IPS-18c (cell line): Measurements from ENCODE around the gene RHEB.

Source experiments
- H3K4me3 ChIP-seq: 2 replicates; pipeline ENCODE4 v1.7.0; 2013; ENCODE audit warnings: low read depth, mild to moderate bottlenecking, low read length, moderate library complexity; ENCODE audit not compliant: insufficient read depth
- H3K9me3 ChIP-seq: one replicate; pipeline ENCODE4 v1.6.1; 2013; ENCODE audit warnings: mild to moderate bottlenecking, low read length, moderate library complexity; ENCODE audit not compliant: control insufficient read depth, insufficient read depth

The RHEB gene

DNA sequence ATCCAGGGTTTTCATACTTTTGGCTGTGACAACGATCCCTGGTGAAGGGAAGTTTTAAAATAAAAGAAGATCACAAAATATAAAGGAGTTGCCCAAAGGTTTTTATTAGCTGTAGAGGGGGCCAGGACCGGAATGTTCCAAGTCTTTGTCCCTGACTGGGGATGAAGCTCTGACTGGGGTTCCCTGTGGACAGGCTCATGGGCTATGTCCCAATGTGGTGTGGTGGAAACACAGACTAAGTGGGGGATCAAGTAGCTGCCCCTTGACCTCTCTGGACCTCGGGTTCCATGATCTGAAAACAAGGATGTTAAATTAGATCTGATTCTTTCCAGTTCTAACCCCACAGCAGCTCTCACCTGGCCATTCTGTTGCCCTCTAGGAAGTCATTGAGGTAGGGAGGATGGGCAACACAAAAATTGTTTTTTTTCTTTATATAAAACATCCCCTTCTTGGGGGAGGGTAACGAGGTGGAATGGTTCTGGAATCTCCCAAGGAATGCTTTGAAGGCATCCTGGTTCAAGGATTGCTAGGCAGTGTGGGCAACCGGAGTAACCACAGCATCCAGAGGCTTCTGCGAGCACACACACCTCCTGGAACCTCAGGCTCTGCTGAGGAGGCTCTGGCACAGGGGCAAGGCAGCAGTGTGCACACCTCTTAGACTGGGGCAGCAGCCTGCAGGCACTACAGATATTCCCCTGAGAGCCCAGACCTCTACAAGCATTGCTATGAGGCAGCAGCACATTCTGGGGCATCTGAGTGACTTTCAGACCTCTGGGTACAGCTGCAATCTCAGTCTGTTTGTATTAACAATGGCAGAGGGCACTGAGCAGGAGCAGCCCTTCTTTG is 58.4 kb downstream of the RHEB start:
- peaks cover 2% of the 10 kb centered on the region for H3K9me3 ChIP-seq
- no peak overlapping the region for H3K4me3 ChIP-seq

DNA sequence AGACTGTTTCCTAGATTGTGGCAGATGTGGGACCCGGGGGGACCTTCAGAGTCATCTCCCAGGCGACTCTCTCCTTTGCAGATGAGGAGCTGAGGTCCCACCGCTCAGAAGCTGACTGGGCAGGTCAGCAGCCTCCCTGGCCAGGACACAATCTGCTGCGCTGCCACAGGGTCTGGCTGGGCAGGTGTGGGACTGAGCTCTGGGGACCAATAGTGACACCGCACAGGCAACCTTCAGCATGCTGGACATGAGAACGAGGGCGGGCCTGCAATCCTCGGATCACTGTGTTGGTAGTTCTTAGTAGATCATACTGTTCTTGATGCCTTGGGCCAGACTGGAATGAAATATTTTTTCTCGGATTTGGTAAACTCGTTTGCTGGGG is 59.2 kb downstream of the RHEB start:
- peaks cover 2% of the 10 kb centered on the region for H3K9me3 ChIP-seq
- H3K4me3 ChIP-seq = no peak overlapping the region; the same call in 1 of the 2 replicates

DNA sequence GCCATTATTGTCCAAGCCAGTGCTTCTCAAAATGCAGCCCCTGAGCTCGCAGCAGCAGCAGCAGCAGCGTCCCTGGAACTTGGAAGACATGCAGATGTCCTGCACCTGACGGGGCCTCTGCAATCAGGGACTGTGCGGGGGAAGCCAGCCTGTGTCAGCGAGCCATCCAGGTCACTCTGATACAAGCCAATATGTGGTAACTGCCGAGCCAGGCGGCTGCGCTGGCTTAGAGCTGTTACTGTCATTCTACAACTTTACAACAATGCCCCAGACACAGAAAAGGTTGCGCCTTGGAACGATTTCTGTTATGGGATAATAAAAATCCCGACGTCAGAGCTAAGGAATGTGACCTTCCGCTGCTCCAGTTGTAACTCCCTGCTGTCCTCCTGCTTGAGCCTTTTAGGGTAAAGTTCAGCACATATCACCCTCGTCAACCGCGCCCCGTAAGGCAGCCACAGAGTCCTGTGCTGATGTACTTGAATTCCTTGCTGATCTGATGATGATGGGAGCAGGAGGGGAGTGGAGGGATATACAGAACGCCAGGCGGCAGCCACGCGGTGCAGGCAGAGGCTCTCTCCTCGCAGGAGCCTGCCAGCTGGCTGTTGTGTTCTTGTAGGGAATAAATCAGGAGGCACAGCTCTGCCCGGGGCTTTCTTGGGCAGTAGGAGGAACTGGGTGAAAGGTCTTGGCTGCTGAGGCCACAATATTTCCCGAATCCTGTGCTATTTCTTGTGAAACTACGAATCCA is 59.8 kb downstream of the RHEB start:
- Histone ChIP-seq H3K4me3 (peak overlapping the region; percentile 11; the same call in 1 of the 2 replicates), H3K9me3 (peaks cover 2% of the 10 kb centered on the region)

DNA sequence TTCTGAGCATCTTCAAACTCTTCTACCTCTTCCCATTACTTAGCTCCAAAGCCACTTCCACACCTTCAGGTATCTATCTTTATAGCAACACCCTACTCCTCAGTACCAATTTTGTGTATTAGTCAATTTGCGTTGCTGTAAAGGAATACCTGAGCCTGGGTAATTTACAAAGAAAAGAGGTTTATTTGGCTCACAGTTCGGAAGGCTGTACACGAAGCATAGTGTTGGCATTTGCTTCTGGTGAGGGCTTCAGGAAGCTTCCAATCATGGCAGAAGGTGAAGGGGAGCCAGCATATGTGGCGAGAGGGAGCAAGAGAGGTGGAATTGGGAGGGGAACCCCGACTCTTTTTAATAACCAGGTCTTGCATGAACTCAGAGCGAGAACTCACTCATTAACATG is 62.2 kb downstream of the RHEB start:
- Histone ChIP-seq H3K4me3 (peak overlapping the region; percentile 24; the same call in 1 of the 2 replicates), H3K9me3 (peaks cover 2% of the 10 kb centered on the region)

DNA sequence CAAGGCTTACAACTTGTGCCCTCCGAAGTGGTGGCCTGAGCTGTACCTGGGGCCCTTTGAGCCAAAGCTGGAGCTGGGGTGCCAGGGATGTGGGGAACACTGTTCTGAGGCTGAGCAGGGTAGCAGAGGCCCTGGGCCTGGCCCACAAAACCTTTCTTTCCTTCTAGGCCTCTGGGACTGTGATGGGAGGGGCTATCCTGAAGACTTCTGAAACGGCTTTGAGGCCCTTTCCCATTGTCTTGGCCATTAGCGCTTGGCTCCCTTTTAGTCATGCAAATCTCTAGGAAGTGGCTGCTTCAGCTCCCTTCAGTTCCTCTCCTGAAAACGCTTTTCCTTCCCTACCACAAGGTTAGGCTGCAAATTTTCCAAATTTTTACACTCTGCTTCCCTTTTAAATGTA is 62.9 kb downstream of the RHEB start:
- peaks cover 2% of the 10 kb centered on the region for H3K9me3 ChIP-seq
- no peak overlapping the region for H3K4me3 ChIP-seq

DNA sequence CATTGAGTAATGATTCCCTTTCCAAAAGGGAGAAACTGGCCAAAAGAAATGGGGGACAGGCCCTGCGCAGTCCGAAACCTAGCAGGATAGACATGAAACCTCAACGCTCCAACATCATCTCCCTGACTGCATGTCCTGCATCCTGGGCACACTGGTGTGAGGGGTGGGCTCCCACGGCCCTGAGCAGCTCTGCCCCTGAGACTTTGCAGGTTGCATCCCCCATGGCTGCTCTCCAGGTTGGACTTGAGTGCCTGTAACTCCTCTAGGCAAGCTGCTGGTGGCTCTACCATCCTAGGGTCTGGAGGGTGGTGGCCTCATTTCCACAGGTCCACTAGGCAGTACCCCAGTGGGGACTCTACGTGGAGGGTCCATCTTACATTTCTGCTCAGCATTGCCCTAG is 63.4 kb downstream of the RHEB start:
- H3K4me3 ChIP-seq = no peak overlapping the region
- peaks cover 2% of the 10 kb centered on the region for H3K9me3 ChIP-seq

DNA sequence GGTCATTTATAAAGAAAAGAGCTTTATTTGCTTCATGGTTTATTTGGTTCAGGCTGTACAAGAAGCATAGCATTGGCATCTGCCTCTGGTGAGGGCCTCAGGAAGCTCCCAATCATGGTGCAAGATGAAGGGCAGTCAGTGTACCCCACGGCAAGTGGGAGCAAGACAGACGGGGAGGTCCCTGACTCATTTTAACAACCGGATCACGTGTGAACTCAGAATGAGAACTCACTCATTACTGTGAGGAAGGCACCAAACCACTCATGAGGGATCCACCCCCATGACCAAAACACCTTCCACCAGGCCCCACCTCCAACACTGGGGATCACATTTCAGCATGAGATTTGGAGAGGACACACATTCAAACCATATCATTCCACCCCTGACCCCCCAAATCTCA is 64.0 kb downstream of the RHEB start:
- Histone ChIP-seq H3K4me3 (no peak overlapping the region), H3K9me3 (peaks cover 2% of the 10 kb centered on the region)

DNA sequence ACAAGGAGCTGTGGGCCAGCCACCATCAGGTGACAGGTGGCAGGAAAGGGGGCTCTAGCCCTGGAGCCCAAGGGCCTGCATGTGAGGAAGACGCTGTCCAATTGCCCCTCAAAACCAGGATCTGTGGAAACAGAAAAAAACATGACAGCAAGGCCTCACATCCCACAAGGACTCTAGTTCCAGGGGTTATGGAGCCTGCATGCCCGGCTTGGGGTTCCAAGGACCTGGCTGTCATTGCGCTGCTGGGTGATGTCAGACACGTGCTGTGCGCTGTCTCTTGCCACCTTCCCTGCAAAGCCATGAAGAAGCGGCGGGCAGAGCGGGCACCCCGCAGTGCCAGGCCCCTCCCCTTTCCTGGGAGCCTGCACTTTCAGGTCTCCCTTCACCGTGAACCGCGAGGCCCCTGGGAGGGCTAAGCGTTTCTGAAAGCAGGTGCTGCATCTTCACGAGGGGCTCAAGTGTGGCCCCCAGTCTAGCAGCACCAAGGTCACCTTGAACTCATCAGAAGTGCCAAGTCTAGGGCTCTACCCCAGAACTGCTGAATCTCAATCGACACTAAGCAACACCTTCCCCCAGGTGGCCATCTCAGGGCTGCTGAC is 64.7 kb downstream of the RHEB start:
- H3K9me3 ChIP-seq = peaks cover 2% of the 10 kb centered on the region
- H3K4me3 ChIP-seq = no peak overlapping the region

DNA sequence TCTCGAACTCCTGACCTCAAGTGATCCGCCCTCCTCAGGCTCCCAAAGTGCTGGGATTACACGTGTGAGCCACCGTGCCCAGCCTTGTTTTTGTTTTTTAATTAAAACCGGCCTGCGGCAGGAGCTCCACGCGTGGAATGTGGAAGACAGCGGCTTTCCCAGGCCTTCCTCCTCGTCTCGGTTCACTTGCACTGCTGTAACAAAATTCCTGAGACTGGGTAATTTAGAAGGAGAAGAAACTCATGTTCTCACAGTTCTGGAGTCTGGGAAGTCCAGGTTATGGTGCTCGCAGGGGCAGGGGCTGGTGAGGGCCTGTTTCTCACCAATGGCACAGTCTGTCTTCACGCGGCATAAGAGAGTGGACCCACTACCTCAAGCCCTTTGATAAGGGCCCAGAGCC is 65.4 kb downstream of the RHEB start:
- H3K4me3 ChIP-seq = no peak overlapping the region
- peaks cover 2% of the 10 kb centered on the region for H3K9me3 ChIP-seq

DNA sequence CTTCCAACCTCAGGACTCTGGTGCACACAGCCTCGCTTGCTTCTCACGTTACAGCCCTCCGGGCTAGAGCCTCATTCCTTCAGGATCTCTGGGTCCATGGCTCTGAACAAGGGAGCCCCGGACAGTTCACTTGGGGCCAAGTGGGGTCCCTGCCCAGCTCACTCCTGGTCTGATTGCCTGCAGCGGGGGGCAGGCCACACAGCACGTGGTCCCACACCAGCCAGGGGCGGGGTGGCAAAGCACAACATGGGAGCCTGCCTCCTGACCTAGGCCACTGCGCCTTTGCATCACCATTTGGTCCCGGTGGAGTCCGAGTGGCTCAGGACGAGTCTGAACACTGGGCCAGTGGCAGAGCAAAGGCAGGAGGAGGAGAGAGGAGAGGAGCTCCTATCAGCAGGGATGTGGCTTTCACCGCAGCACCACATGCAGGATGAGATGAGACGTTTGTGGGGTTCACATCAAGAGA is 66.3 kb downstream of the RHEB start:
- no peak overlapping the region for H3K4me3 ChIP-seq
- H3K9me3 ChIP-seq = peaks cover 2% of the 10 kb centered on the region

DNA sequence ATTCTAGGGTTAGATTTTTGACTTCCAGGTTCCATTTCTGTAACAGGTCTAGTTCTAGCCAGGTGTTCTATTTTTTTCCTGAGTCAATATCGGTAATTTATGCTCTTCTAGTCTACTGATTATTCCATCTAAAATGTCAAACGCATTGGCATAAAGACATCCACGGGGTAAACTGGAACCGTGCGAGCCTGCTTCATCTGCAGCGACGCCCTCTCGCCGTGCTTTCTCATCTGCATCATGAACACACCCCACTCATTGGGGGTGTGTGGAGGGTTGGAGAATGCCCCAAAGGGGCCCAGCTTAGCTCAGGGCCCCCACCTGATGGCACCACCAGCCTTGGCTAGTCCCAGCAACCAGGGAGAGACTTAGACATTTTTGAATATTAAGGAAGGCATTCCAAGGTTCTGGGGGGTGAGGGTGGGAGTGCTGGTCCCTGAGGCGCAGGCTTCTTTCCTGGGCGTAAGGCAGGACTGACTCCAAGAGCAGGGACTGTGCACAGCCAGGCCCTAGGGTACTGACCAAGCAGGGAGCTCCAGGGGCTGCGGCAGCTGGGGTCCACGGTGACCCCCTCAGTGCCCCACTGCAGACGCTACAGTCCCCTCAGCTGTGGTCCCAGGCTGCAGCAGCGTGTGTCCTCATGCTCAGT is 66.9 kb downstream of the RHEB start:
- Histone ChIP-seq H3K9me3 (peaks cover 1% of the 10 kb centered on the region), H3K4me3 (no peak overlapping the region)

DNA sequence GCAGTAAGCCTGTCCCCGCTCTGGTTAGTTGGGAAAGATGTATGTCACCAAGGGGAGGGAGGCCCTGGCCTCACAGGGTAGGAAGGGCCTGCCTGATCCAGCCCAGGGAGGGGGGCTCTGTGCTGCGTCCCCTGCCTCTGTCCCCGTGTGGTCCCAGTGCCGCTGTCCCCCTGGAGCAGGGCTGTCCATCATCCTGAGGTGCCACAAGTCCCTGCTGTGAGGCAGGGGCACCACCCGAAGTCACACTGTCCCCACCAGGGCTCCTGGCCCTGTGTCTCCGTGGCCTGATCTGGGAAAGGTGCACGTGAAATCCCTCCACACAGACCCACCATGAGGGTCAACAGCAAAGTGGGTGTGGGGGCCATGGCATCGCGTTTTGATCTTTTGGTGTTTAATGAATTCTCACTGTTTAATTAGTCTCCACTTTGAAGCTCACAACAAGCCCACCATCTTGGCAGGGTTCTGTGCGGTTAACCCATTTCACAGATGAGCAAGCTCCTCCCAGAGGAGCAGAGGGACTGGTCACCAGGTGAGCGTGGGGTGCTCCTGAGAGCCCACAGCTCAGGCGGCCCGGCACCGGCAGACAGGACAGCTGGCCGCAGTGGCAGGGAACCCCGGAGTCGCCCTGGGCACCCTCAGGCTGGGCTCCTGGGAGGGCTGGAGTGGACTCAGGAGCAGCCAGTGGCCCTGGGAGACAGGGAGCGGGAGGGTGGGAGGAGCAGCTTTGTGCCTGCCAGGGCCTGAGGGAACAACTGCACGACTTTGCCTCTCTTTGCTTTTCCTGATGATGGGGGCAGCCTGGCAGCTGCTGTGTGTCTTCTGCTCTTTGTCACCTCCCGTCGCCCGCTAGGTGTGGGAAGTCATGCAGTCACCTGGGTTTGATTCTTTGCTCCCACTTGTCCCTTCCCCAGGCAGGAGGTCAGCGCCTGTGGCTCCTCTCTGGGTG is 67.8 kb downstream of the RHEB start:
- no peak overlapping the region for H3K4me3 ChIP-seq
- no peaks in the 10 kb centered on the region for H3K9me3 ChIP-seq

DNA sequence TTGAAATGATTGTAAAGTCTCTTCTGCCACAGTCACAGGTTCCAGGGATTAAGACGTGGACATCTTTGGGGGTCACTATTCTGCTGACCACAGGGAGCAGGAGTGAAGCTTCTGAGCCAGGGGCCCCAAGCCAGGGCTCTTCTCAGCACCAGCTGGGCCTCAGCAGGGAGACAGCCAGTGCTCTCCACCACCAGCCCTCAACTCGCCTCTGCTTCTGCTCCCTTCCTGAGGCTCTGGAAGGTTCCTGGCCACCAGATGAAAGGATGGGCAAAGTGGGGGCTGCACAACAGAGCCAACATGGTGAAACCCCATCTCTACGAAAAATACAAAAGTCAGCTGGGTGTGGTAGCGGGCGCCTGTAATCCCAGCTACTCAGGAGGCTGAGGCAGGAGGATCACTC is 68.5 kb downstream of the RHEB start:
- H3K4me3 ChIP-seq = no peak overlapping the region

DNA sequence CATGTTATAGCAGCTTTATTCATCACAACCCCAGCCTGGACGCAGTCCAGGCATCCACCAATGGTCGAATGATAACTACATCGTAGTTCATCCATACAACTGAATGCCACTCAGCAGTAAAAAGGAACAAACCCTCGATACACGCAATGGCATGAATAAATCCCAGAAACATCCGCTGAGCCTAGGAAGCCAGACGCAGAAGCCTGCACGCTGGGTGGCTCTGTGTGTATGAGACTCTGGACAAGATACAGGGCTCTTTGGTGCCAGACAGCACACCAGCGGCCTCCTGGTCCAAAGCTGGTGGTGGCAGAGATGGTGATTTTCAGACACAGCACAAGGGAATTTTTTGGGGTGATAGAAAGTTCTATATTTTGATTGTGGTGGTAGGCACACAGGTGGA is 69.7 kb downstream of the RHEB start:
- Histone ChIP-seq H3K9me3 (no peaks in the 10 kb centered on the region), H3K4me3 (no peak overlapping the region)

More for the DNA sequence above, 68.5 kb downstream of the RHEB start:
- H3K9me3 ChIP-seq = no peaks in the 10 kb centered on the region

DNA sequence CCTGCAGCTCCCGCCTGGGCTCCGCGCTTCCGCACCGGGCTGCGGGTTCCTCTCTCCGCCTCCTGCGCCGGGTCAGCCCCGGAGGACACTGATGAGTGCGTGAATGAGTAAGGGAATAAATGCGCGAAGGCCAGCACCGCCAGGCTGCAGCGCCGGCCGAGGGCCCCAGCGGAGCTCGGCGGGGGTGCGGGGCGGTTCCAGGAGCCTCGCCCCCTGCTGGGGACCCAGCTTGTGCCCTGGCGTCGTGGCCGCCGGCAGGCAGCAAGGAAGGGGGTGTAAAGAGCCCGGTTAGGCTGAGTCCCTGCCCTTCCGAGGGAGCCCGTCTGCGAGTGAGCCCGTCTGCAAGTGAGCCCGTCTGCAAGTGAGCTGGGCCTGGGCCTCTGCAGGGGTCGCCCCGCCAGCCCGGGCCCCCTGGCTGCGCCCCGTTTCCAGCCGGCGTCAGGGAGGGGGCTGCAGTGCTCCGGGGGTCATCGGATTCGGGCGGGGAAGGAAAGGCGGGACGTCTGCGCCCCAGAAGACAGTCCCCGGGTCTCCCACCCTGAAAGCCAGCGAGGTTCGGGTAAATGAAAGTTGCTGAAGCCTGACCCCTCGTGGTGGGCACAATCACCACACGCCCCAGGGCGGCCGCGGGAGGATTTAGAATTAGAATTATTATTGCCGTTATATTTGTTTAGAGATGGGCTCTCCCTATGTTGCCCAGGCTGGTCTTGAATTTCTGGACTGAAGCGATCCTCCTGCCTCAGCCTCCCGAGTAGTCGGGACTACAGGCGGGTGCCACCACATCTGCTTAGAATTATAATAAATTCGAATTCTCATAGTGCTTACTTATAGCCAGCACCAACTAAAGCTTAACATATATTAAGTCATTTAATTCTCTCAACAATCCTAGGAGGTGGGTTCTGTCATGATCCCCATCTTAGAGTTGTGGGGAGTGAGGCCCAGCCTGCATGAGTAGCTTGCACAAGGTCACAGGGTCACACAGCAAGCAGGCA is 71.1 kb downstream of the RHEB start:
- peak overlapping the region; percentile 61 for H3K4me3 ChIP-seq
- H3K9me3 ChIP-seq = no peaks in the 10 kb centered on the region
